GM21737 (cell line): ENCODE results near the gene RELA.
"Not testable (repeated sequence)": the region's sequence is repeated elsewhere in the genome, so short reads cannot be mapped to it uniquely, and the experiment has no call there.

Experiments
- ATAC-seq: cut with Tn5 transposase; IDR thresholded peaks from one replicate; pipeline ENCODE4 v1.9.1; 2021; ENCODE audit warnings: mild to moderate bottlenecking, moderate library complexity; ENCODE audit not compliant: unreplicated experiment

RELA gene

GRCh38 chr11:65649656-65650546 lies 12.8 kb downstream of the RELA start:
- ATAC-seq, result no peak

GRCh38 chr11:65648997-65649493 lies 13.7 kb downstream of the RELA start:
- ATAC-seq, result no peak

GRCh38 chr11:65646958-65647701 lies 15.6 kb downstream of the RELA start:
- ATAC-seq, result no peak

- ATAC-seq, result no peak
Observed at GRCh38 chr11:65646288-65646957, 16.3 kb downstream of the RELA start.

DNA sequence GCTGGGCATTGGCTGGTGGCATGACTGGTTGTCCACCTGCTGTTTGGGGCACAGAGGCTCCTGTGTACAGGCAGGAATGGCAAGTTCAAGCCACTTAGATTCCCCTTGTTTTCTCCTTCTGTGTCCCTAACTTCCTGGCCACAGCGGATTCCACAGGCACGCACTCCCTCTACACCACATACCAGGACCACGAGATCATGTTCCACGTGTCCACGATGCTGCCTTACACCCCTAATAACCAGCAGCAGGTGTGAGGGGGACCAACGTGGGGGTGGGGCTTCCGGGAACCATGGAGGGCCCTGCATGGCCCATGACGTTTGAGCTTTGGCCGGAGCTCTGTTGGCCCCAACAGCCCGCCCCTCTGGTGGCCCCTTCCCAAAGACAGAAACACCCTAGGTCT lies 17.0 kb downstream of the RELA start:
- no peak for ATAC-seq

- ATAC-seq, result no peak
Observed at GRCh38 chr11:65644837-65645236, 17.9 kb downstream of the RELA start.

DNA sequence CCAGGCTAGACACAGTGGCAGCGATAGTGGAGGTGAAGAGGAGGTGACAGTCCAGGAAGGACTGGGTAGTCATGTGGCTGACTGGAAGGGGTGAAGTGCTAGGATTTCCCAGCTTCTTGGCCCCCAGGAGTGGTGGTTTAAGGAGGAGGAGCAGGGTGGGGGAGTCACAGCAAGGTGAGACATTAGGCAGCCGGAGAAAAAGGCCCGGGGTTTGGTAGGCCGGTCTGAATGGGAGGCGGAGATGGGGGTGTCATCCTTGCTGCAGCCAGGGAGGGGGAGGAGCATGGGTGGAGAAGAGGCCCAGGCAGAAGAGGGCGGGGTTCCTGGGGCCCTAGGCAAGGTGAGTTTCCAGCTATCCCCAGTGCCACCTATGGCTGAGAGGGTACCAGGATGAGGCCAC lies 18.7 kb downstream of the RELA start:
- no peak for ATAC-seq

GRCh38 chr11:65642014-65642671 lies 20.6 kb downstream of the RELA start:
- ATAC-seq, result no peak

- ATAC-seq, result no peak
Observed at GRCh38 chr11:65641297-65642013, 21.3 kb downstream of the RELA start.

DNA sequence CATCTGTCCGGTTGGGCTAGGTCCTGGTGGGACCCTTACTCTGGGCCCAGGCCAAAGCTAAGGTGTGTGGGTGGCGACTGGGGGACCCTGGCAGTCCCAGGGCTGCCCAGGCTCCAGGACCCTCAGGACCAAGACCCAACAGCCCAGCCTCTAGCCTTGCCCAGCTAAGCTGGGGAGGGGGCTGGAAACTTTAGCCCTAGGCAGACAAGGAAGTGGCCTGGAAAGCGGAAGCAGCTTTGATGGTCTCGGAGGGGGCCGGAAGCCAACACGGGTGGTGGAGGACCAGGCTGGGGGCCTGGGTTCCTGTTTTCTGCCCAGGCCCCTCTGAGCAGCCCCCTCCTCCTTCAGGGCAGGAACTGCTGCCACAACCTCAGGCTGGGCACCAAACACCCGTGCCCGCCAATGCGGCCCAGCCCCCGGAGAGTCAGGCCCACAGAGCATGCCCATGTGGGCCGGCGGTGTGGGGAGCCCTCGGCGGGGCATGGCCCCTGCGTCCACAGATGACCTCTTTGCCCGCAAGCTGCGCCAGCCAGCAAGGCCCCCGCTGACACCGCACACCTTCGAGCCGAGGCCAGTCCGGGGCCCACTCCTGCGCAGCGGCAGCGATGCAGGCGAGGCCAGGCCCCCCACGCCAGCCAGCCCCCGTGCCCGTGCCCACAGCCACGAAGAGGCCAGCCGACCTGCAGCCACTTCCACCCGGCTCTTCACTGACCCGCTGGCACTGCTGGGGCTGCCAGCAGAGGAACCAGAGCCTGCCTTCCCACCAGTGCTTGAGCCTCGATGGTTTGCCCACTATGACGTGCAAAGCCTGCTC lies 22.0 kb downstream of the RELA start:
- ATAC-seq, result peak; percentile 3

- ATAC-seq, result peak; percentile 36
Observed at GRCh38 chr11:65639623-65640482, 22.9 kb downstream of the RELA start.

- not testable (repeated sequence) for ATAC-seq
Observed at GRCh38 chr11:65639228-65639597, 23.5 kb downstream of the RELA start.

GRCh38 chr11:65637794-65638419 lies 24.8 kb downstream of the RELA start, which contains the start of gene SIPA1:
Gene SIPA1, plus strand, starts transcription at chr11:65638101. Its CDS starts 2,821 bp downstream, at chr11:65640922.
- ATAC-seq, result peak; percentile 31

- ATAC-seq, result no peak
Observed at GRCh38 chr11:65637032-65637557, 25.6 kb downstream of the RELA start.

DNA sequence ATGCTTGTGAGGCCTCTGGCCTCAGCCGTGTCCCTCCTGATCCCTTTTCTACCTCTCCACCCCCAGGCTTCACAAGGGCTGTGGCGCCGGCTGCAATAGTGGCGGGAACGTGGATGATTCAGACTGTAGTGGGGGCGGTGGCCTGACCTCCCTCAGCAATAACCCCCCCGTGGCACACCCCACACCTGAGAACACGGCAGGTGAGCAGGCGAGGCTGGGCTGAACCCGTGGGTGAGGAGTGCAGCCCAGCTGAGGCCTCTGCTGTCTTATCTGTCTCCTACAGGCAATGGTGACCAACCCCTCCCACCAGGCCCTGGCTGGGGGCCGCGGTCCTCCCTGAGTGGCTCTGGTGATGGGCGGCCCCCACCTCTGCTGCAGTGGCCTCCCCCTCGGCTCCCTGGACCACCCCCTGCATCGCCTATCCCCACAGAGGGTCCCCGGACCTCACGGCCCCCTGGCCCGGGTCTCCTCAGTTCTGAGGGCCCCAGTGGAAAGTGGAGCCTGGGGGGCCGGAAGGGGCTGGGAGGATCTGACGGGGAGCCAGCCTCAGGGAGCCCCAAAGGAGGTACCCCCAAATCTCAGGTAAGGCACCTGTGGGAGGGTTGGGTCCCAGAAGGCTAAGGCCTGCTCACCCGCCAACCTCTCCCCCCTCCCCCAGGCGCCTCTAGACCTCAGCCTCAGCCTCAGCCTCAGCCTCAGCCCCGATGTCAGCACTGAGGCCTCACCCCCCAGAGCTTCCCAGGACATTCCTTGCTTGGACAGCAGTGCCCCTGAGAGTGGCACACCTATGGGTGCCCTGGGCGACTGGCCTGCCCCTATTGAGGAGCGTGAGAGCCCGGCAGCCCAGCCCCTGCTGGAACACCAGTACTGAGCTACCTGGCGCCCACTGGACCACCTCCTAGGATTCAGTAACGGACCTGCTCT lies 26.3 kb downstream of the RELA start:
- no peak for ATAC-seq

DNA sequence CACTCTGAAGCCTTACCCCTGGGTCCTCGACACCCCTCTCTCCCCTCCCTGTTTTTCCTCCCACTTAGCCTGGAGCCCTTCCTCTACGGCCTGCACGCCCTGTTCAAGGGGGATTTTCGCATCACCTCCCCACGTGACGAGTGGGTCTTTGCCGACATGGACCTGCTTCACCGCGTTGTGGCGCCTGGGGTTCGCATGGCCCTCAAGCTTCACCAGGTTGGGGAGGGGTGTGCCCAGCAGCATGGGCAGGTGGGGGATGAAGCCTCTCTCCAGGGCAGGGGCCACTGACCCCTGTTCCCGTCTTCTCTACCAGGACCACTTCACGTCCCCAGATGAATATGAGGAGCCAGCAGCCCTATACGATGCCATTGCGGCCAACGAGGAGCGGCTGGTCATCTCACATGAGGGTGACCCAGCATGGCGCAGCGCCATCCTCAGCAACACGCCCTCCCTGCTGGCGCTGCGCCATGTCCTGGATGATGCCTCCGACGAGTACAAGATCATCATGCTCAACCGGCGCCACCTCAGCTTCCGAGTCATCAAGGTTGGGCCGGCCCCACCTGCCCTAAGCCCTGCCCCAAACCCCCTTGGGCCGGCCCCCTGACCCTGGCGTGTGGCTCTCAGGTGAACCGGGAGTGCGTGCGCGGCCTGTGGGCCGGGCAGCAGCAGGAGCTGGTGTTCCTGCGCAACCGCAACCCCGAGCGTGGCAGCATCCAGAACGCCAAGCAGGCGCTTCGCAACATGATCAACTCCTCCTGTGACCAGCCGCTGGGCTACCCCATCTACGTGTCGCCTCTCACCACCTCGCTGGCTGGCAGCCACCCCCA lies 27.6 kb downstream of the RELA start:
- ATAC-seq, result no peak
